GM18520 (cell line): ENCODE measurements around the gene TBC1D22A.
"Not testable (repeated sequence)": the region's sequence is repeated elsewhere in the genome, so short reads cannot be mapped to it uniquely, and the experiment has no call there.

Source experiments
- ATAC-seq: cut with Tn5 transposase; IDR thresholded peaks from one replicate; pipeline ENCODE4 v1.9.1; 2021; ENCODE audit not compliant: unreplicated experiment

The TBC1D22A gene

GRCh38 chr22:47112994-47113852, 350.8 kb downstream of the TBC1D22A start:
- no peak for ATAC-seq

- ATAC-seq = no peak
Measured at GRCh38 chr22:47113853-47114415, 351.5 kb downstream of the TBC1D22A start.

GRCh38 chr22:47114813-47115517, 352.5 kb downstream of the TBC1D22A start:
- no peak for ATAC-seq

GRCh38 chr22:47115518-47115890, 353.1 kb downstream of the TBC1D22A start:
- ATAC-seq = no peak

- no peak for ATAC-seq
Measured at GRCh38 chr22:47115921-47116320, 353.5 kb downstream of the TBC1D22A start.

GRCh38 chr22:47116426-47117341, 354.2 kb downstream of the TBC1D22A start:
- no peak for ATAC-seq

GRCh38 chr22:47117442-47117841, 355.0 kb downstream of the TBC1D22A start:
- not testable (repeated sequence) for ATAC-seq

GRCh38 chr22:47119181-47119580, 356.7 kb downstream of the TBC1D22A start:
- ATAC-seq = no peak

- no peak for ATAC-seq
Measured at GRCh38 chr22:47120399-47120798, 357.9 kb downstream of the TBC1D22A start.

GRCh38 chr22:47121791-47122190, 359.3 kb downstream of the TBC1D22A start:
- no peak for ATAC-seq

GRCh38 chr22:47122441-47123000, 360.1 kb downstream of the TBC1D22A start:
- no peak for ATAC-seq

GRCh38 chr22:47123006-47123826, 360.8 kb downstream of the TBC1D22A start:
- ATAC-seq = no peak

- no peak for ATAC-seq
Measured at GRCh38 chr22:47123827-47124442, 361.5 kb downstream of the TBC1D22A start.

- no peak for ATAC-seq
Measured at GRCh38 chr22:47124451-47124881, 362.0 kb downstream of the TBC1D22A start.

GRCh38 chr22:47124961-47125360, 362.5 kb downstream of the TBC1D22A start:
- no peak for ATAC-seq

- no peak for ATAC-seq
Measured at GRCh38 chr22:47125603-47126002, 363.2 kb downstream of the TBC1D22A start.

- ATAC-seq = no peak
Measured at GRCh38 chr22:47126344-47126811, 363.9 kb downstream of the TBC1D22A start.

GRCh38 chr22:47127441-47127871, 365.0 kb downstream of the TBC1D22A start:
- no peak for ATAC-seq

- no peak for ATAC-seq
Measured at GRCh38 chr22:47128216-47128615, 365.8 kb downstream of the TBC1D22A start.
